ENCODE measurements around the gene ZKSCAN5.
A peak's percentile ranks its signal among the peaks of the same experiment; 100 is the strongest.

Gene ZKSCAN5

DNA sequence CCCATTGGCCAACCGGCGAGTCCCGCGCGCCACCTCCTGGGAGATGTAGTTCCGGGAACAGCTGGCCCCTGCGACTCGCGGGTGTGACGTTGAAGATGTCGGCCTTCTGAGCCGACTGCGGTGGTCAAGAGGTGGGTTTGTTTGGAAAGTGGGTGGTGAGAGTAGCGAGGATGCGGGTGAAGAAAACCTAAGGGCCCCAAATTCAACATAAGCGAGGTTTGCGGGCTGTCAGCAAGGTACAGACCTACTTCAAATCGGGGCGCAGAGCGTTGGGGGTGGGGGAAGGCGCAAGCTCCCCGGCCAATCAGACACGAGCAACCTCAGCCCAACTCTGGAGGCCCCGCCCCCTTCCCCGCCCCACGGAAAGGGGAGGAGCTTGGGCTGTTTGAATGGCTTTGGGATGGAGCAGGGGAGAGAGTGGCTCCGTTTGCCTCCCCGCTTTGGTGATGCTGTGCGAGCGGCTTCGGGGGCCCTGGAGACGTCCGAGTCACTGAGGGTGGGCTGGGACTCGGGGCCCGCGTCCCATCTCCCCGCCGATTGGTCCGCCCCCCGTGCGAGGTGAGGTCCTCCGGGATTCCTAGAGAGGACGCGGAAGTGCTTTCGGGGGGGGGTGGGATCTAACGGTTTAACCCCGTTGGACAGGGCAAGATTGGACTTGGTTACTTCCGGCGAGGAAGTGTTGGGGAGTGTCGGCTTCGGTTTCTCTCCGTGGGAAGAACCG lies at the start of gene ZKSCAN5:
Gene ZKSCAN5, plus strand, starts transcription at position 60 of the 721 bp plus-strand sequence. CDS start 1,383 bp downstream, outside the sequence.
- DNase-seq, result peak; percentile 90 to 91

DNA sequence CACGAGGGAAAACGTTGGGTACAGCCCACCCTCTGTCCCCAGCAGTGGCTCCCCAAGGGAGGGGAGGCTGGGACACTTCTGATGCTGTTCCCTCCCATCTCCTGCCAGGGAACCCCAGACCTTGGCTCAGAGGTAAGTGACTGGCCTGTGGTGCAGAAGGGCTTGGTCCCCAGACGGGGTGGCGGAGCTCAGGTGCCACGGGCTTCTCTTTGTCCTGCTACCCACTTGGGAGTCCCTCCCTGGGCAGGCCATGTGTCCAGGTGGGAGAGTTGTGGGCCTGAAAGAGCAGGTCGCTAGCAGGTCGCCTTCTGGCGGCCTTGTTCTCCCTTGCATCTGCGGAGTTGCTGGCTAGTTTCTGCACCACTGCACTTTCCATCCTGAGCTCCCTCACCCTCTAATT lies 48.6 kb upstream of the ZKSCAN5 start:
- DNase-seq, result no peak

DNA sequence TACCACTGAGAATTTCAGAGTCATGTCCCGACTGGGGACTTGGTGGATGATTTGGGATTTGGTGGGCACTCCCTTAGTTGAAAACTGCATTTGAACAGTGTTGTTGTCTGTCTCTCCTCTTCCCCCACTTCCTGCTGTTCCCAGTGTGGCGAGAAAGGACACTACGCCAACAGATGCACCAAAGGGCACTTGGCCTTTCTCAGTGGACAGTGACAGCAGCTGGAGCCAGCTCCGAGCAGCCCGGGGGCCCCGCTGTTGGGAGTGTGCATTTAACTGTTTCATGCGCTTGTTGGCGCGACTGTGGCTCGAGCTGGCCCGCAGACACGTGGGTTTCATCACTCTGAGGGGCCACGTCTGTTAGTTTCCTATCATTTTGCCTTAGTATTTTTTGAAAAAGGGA lies 48.2 kb upstream of the ZKSCAN5 start:
- no peak for DNase-seq

DNA sequence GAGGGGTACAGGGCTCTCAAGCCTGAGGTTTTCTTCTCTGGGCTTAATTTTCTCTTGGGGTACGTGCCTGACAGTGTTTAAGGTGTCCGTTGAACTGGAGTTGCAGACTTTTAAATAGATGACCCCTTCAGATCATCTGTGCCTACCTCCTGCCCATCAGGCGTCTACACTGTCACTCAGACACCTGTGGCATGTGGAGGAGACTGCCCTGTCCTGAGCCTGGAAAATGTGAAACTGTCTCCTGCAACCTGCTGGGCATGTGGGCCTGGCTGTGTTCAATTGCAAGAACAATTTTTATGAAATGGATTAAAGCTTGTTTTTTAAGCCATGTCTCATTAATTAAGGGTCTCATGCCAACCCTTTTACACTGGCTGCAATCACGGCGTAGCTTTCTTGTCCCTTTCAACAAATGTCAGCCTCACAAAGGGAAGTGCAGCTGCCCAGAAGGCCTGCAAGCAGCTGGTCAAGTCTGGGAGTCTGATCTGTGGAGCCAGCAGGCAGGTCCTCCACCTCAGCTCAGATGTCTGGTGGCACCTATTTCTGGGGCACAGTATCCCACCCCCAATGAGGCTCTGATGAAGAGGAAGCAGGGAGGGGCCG lies 47.3 kb upstream of the ZKSCAN5 start:
- DNase-seq, result no peak

DNA sequence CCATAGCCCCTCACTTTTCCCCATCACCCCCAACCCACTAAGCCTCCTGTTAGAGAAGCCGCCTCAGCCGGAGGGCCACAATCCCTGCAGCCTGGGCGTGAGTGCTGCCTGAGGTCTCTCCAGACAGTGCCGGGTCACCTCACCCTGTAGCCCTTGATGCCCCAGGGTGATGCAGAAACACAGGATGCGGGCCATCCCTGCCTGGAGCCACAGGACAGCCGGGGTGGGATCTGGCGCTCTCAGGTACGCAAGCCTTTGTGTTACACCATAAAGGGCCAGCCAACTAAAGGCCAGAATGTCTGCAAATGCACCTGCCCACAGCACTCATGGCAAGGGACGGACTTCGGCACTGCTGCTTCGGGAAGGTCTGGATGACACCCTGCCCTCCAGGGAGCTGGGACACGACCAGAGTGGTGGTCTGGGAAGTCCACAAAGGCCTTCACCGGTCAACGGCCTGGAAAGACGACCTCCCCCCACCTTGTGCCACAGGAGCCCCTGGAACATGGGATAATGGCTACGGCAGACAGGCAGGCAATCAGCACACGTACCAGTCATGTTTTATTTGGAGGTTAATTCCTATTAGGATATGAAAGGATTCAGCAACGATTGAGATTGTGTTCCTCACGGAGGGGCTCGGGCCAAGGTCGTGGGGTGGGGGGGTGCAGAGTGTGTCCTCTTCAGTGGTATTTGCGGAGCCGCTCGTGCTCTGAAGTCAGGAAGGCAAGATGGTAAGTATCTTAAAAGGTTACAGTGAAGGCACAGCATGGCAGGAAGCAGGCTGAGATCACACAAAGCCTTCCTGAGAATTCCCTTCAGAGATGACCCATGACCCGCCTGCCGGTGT lies 46.6 kb upstream of the ZKSCAN5 start:
- no peak for DNase-seq

DNA sequence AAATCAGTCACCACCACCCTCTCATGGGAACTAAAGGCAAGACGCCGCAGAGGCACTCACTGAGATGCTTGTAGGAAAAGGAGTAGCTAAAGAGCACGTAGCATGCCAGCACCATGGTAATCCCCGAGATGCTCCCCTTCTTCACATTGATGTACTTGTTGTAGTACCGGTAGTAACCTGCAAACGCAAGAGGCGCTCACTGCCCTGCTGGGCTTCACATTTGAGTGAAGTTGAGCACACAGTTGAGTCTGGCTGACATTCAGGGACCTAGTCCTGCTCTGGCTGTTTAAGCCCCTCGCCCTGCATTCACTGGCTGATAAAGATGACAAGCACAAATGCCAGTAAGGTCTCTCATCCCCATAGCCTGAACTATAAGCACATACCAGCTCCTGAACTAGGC lies 45.4 kb upstream of the ZKSCAN5 start:
- DNase-seq, result no peak

DNA sequence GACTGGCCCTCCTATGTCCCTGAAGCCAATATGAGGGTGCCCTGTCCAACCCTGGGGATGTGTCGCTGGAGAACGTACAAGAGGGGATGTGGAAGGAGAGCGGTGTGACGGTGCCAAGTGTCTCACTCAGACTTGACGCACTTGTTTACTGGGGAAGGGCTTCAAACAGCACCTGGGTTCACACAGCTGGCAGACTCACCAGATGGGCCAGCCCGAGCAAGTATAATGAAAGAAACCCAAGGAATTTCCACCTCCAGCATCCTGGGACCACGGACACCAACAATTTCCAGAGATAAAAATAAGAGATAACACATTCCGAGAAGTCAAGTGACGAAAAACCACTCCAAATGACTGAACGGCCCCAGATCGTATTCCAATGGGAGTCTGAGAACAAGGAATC lies 43.8 kb upstream of the ZKSCAN5 start:
- DNase-seq, result no peak

DNA sequence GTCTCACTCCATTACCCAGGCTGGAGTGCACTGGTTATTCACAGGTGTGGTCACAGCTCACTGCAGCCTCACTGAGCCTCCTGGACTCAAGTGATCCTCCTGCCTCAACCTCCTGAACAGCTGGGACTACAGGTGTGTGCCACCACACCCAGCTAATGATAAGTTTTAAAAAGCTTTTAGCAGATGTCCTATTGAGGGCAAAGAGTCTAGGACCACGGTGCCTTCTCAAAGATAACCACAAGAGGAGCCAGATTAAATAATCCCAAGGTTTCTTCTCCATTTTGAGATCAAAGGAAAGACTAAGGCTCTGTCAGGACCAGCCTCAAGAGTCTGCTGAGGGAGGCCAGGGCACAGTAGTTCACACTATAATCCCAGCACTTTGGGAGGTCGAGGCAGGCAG lies 43.2 kb upstream of the ZKSCAN5 start:
- no peak for DNase-seq

DNA sequence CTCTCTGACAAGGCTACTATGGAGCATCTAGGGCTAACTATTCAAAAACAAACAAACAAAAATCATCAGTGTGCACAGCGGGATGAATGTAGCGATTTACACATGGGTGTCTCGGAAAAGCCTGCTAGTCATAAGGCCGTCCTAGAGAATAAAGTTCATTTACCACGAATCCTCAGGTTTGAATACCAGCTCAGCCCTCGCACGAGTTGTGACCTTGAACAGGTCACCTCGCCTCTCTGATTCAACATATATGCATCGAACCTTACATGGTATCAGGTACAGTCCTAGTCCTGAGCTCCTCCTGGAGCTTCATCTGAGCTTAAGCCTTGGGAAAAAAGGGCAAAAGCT lies 39.1 kb upstream of the ZKSCAN5 start:
- no peak for DNase-seq

DNA sequence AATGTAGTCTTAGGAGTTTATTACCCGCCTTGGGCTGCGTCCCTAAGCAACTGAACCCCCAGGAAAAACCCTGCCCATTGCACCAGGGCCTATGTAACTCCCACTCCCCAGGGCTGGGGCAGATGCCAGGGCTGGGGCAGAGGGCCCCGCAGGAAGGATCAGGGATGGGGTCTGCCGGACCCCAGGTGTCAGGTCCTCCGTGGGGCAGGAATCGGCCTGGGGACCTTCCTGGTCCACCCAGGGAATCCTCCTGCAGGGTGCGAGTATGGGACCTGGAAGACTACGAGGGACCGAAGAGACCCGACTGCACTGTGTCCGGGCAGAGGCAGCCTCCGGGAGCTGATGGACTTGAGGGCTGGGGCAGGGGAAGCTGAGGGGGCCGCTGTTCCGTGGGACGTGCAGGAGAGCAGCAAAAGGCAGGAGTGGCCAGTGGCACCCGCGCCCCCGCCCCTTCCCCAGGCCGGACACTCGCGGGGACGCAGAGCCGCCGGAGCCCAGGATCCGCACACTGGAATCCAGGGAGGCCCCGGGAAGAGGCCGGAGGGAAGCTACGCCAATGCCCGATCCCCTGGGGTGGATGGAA lies 36.0 kb upstream of the ZKSCAN5 start:
- no peak for DNase-seq

DNA sequence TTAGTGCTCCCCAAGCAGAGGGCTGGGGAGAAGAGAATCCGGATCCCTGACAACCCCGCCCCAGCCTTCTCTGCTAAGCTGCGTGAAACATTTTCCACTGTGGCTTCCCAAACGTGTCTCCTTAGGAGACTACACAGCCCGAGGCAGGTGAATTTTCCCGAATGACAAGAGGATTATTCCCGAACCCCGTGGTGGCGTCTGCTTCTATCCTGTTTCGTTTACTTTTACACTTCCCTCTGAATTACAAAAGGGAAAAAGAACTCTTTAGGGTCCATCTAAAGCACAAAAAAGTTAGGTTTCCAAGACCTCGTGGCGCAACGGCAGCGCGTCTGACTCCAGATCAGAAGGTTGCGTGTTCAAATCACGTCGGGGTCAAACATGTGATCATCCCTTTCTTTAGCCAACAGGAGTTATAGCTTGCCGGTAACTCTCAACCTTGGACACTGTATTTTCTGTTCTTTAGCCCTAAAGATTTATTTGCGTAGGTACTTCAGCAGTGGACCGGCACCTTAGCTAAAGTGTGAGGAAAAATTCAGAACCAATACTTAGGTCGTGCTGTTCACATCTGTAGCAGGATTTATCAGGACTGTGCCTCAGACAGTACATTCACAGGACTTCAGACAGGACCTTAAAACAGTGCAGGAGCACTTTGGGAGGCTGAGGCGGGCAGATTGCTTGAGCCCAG lies 34.9 kb upstream of the ZKSCAN5 start:
- DNase-seq, result no peak

DNA sequence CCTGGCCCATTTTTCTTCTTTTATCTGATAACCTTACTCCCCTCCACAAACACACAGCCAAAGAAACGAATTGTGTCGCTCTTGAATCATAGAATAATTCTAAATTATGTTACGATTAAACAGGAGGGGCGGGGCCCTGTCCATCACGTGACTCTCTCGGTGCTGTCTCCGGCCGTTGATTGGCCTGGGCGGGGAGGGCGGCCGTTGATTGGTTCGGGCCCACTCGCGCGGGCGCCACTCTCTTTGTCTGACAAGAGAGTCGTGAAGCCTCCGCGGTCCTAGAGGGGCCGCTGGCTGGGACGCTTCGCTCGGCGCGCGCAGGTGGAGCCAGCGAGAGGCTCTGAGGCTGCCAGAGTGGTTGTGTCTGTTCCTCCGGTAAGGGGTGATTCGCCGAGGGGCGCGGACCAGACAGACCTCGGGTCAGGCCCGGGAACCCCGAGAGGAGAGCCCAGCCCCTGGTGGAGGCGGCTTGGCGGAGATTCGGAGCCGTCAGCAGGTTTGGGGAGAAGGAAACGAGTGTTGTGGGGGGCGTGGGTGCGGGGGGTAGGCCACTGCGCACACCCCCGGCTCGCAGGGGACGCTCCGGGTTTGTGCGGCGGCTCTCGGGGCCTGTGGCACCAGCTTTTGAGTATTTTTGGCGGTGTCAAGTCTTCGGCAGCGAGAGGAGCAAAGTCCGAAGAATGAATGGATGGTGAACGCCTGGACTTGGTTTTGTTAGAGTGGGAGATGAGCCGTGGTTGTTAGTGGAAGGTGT lies 31.7 kb upstream of the ZKSCAN5 start, which contains the start of gene ZNF789:
Gene ZNF789, plus strand, starts transcription at position 330 of the 754 bp plus-strand sequence. CDS start 3,567 bp downstream, outside the sequence.
- DNase-seq, result peak; percentile 84 to 93

DNA sequence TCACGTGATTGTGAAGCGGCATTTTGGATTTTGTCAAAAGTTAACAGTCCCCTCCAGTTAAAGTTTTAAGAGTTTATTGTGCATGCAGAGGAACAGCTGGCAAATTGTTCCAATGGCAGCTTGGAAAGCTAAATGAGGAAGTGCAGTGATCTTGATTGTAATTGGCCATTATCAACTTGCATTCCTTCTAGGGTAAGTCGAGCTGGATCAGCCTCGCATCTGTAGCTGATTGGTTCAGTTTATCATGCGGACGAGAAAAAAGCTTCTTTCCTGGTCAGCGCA lies 31.2 kb upstream of the ZKSCAN5 start:
- peak in 1 of 2 experiments; percentile 12 for DNase-seq

DNA sequence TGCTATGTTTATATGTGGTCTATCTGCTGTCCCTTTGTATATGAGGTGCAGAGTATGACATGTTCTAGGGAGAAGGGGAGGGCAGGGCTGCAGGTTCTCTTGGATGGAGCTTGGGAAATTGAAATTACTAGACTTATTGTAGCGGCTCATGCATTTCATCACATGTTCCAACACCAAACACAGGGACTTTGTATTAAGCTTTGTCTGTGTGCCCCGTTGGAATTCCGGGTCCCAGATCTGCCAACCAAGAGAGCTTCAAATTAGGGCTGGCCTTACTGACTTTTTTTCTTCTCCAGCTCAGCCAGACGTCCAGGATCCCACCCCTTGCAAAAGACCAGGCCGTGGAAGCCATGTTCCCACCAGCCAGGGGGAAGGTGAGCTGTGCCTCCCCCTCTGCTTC lies 28.4 kb upstream of the ZKSCAN5 start:
- DNase-seq, result no peak

DNA sequence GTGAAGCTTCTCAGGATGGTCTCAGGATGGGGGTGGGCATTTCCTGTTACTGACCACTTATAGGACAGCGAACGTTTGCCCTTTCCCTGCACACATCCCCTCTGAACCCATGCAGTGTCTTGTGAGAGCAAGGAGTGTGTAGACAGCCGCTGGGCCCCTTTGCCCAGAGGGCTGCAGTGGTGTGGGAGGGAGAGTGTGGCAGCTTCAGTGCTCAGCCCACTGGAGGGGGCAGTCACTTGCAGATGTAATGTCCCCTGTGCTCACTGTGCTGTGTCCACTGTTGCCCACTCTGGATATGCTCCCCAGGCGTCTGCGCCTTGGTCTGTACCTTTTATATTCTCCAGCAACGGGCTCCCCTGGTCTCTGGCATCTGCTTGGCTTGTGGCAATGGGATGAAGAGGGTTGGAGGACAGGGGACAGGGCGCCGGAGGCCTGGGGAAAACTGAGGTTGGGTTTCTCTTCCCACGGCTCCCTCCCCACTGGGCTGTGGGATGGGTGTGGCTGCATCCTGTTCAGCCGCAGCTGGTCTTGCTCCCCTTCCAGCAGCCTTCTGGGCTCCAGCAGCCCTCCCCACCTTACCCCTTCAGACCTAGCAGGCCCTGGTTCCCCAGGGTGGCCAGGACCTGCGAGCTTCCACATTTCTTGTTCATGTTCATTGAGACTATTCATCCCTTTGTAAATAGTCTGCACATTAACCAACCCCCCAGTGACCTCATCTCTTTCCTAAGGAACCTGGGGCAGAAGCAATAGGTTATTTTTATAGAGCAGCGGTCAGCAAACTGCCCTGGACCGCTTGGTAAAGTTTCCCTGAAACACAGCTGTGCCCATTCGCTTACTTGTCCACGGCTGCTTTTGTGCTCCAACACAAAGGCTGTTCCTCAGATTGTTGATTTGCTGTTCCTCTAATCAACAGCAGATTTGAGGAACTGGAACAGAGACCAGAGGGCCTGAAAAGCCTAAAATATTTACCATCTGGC lies 25.7 kb upstream of the ZKSCAN5 start:
- no peak for DNase-seq

DNA sequence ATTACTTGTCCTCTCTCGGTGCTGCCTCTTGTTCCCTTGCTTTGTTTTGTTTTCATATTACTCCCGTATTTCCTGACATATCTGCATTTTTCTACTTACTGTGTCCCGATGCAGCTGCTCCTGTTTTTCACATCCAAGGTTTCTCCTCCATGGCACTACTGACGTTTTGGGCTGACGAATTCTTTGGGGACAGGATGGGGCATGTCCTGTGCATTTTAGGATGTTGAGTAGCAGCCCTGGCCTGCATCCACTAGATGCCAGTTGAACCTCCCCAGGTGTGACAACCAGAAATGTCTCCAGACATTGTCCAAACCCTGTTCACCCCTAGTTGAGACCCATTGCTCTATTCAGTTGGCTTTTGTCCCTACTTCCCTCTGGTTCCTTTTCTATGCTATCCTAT lies 19.4 kb upstream of the ZKSCAN5 start:
- DNase-seq, result no peak

DNA sequence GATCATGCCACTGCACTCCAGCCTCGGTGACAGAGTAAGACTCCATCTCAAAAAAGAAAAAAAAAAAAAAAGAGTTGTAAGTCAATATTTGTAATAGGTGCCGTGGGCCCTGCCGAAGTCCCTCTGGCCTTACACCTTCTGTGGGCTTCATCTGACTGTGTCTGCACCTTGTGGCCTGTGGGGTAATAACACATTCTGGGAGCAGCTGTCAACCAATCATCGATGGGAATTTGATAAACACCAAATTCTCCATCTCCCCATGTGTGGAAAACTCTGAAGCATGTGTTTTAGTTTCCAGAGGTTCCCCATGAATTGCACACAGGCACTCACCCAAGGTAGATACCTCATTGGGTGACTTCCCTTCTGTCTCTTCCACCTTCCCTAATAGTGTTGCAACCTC lies 15.2 kb upstream of the ZKSCAN5 start:
- no peak for DNase-seq

DNA sequence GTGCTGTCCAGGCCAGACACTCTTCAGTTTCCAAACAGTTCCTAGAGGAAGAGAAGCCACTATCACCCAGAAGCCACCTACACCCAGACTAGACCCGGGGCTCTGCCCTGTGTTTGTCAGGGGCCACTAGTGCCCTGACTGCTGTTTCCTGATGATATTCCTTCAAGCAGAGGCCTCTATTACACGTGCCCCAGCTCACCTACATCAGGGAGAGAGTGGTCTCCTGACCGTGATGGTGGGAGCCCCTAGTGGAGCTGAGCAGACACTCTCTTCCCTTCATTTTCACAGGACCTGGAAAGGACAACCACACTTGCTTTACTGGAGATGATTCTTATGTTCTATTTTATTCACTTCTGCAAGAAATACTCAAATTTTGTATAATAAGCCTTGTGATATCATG lies 13.6 kb upstream of the ZKSCAN5 start:
- no peak for DNase-seq

DNA sequence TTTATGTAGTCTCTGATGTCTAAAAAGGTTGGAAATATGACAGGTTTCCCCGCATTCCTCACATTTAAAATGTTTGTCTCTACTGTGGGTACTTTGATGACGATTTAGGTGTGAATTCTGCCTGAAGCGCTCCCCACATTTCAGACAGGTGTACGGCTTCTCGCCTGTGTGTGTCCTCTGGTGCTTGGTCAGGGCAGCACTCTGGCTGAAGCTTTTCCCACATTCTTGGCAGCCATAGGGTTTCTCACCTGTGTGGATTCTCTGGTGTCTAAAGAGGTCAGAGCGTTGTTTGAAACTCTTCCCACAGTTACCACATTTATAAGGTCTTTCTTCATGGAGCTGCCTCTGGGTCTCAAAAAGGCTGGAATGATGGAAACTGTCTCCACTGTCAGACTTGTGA lies 10.6 kb upstream of the ZKSCAN5 start:
- DNase-seq, result no peak

DNA sequence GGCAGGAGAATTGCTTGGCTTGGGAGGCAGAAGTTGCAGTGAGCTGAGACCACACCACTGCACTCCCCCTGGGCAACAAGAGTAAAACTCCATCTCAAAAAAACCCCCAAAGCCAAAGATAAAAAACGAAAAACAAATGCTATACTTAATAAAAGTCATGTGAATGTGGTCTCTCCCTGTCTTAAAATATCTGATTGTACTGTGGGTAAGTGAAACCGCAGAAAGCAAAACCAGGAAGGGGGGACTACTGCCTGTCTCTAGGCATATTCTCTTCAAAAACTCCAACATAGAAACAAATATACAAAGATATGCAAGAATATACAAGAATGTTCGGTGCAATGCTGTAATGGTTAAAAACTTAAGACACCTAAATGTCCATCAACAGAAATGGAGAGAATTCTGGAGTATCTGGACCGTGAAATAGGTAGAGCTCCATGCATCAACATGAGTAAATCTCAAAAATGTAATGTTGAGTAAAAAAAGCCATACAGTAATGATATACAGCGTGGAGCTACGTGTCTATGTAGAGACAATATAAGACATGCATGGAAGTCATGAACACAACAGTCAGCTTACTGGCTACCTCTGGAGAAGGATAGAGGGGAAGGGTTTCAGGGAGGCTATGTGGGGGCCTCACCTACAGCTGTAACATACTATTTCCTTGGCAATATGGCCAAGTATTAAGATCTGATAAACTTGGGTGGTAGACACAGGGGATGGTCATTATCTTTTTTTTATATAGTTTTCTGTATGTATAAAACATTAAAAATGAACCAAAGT lies 6.5 kb upstream of the ZKSCAN5 start:
- DNase-seq, result no peak

Data from NCI-H446 (cell line).